Activated effector memory CD4-positive, alpha-beta T cell treated with anti-CD3 and anti-CD28 coated beads, Interleukin-2, amount 50 U/mL, for 16 hours (primary cell): ENCODE results near the gene CUTC.
"Not testable (repeated sequence)": the region's sequence is repeated elsewhere in the genome, so short reads cannot be mapped to it uniquely, and the experiment has no call there.

ENCODE experiments used
- DNase-seq: peaks from one replicate; pipeline ENCODE4 v3.0.0-alpha.2; 2020

CUTC gene

GRCh38 chr10:99743841-99744240 is 11.8 kb downstream of the CUTC start:
- no peak for DNase-seq

GRCh38 chr10:99746166-99746565 is 14.1 kb downstream of the CUTC start:
- DNase-seq: not testable (repeated sequence)

- DNase-seq: no peak
These were observed 16.9 kb downstream of the CUTC start for GRCh38 chr10:99748823-99749451.

GRCh38 chr10:99750641-99751040 is 18.6 kb downstream of the CUTC start:
- DNase-seq: no peak

GRCh38 chr10:99754670-99755069 is 22.6 kb downstream of the CUTC start:
- no peak for DNase-seq

GRCh38 chr10:99756159-99756558 is 24.1 kb downstream of the CUTC start:
- no peak for DNase-seq

- no peak for DNase-seq
These were observed 26.3 kb downstream of the CUTC start for GRCh38 chr10:99758211-99758891.

- no peak for DNase-seq
These were observed 28.3 kb downstream of the CUTC start for GRCh38 chr10:99760321-99760720.

GRCh38 chr10:99761365-99761764 is 29.3 kb downstream of the CUTC start:
- no peak for DNase-seq

GRCh38 chr10:99765672-99766301 is 33.8 kb downstream of the CUTC start:
- no peak for DNase-seq

- no peak for DNase-seq
These were observed 34.3 kb downstream of the CUTC start for GRCh38 chr10:99766302-99766681.

GRCh38 chr10:99767901-99768300 is 35.9 kb downstream of the CUTC start:
- DNase-seq: no peak

GRCh38 chr10:99768556-99768955 is 36.5 kb downstream of the CUTC start:
- DNase-seq: no peak

GRCh38 chr10:99769706-99770105 is 37.7 kb downstream of the CUTC start:
- no peak for DNase-seq

- no peak for DNase-seq
These were observed 38.5 kb downstream of the CUTC start for GRCh38 chr10:99770408-99771045.

GRCh38 chr10:99775850-99776249 is 43.8 kb downstream of the CUTC start:
- no peak for DNase-seq

- DNase-seq: no peak
These were observed 46.1 kb downstream of the CUTC start for GRCh38 chr10:99777918-99778714.

GRCh38 chr10:99779335-99779734 is 47.3 kb downstream of the CUTC start:
- no peak for DNase-seq

- DNase-seq: no peak
These were observed 49.8 kb downstream of the CUTC start for GRCh38 chr10:99781734-99782429.

GRCh38 chr10:99782447-99783286 is 50.6 kb downstream of the CUTC start, which contains the start of gene ABCC2:
TSS of gene ABCC2 (plus strand) at chr10:99782640. CDS start at chr10:99782845, 205 bp downstream.
- DNase-seq: no peak

GRCh38 chr10:99784016-99784726 is 52.1 kb downstream of the CUTC start:
- DNase-seq: no peak
